HepG2 (cell line): ENCODE results near the gene TUBGCP4. TPM values are rescaled to one million over a fixed set of nuclear protein-coding genes. Genes with fewer than 3 reads are reported as not detected.

Source experiments
- AKAP8 ChIP-seq: sonication (generic); formaldehyde crosslinking; IDR thresholded peaks from 2 replicates; pipeline ENCODE4 v1.5.1; 2020; ENCODE audit warnings: mild to moderate bottlenecking, missing genetic modification reagents
- BHLHE40 ChIP-seq: IDR thresholded peaks from 2 replicates; pipeline ENCODE4 v1.6.1; 2011; ENCODE audit warnings: low read length, improper control_type of control experiment
- KDM5B ChIP-seq: sonication (generic); formaldehyde crosslinking; IDR thresholded peaks from 2 replicates; pipeline ENCODE4 v1.4.0; 2020; ENCODE audit warnings: missing genetic modification reagents, mild to moderate bottlenecking, borderline replicate concordance
- NR3C1 ChIP-seq: sonication (generic); formaldehyde crosslinking; IDR thresholded peaks from 2 replicates; pipeline ENCODE4 v1.4.0; 2020; ENCODE audit warnings: missing genetic modification reagents
- SATB2 ChIP-seq: sonication (generic); formaldehyde crosslinking; IDR thresholded peaks from 2 replicates; pipeline ENCODE4 v1.5.0; 2020; ENCODE audit warnings: missing genetic modification reagents
- ZFY ChIP-seq: sonication (generic); formaldehyde crosslinking; IDR thresholded peaks from 2 replicates; pipeline ENCODE4 v1.4.0; 2020; ENCODE audit warnings: missing genetic modification reagents
- ZNF263 ChIP-seq: sonication (generic); formaldehyde crosslinking; IDR thresholded peaks from 2 replicates; pipeline ENCODE4 v1.4.0; 2020; ENCODE audit warnings: missing genetic modification reagents
- ZNF446 ChIP-seq: sonication (generic); formaldehyde crosslinking; IDR thresholded peaks from 2 replicates; pipeline ENCODE4 v1.5.0; 2020; ENCODE audit warnings: mild to moderate bottlenecking, missing genetic modification reagents
- ZNF562 ChIP-seq: sonication (generic); formaldehyde crosslinking; IDR thresholded peaks from 2 replicates; pipeline ENCODE4 v1.8.0; 2022; ENCODE audit warnings: missing genetic modification reagents, borderline replicate concordance
- ZNF569 ChIP-seq: sonication (generic); formaldehyde crosslinking; IDR thresholded peaks from 2 replicates; pipeline ENCODE4 v1.5.0; 2020; ENCODE audit warnings: mild to moderate bottlenecking, missing genetic modification reagents, moderate library complexity, borderline replicate concordance
- ZNF747 ChIP-seq: sonication (generic); formaldehyde crosslinking; IDR thresholded peaks from 2 replicates; pipeline ENCODE4 v1.8.1; 2023; ENCODE audit warnings: missing genetic modification reagents, mild to moderate bottlenecking, borderline replicate concordance
- ZZZ3 ChIP-seq: sonication (generic); formaldehyde crosslinking; IDR thresholded peaks from 2 replicates; pipeline ENCODE4 v1.4.0; 2020; ENCODE audit warnings: missing genetic modification reagents, mild to moderate bottlenecking, borderline replicate concordance
- polyA plus RNA-seq, 8 experiments: library from polyadenylated mRNA; depleted of rRNA in 3 of 8; stranded (reverse) in 7 of 8; unstranded in 1 of 8; fragments of >200 nt; fragmentation: Illumina TruSeq in 4 of 8; extraction: Trizol in 4 of 8; gene quantifications; 2 replicates each; pipeline versions ENCODE4 v1.2.1 to v1.2.3, GENCODE V29; 2011 to 2016; ENCODE audit warnings: low read depth in 4 of 8, missing spikeins in 1 of 8, mixed read lengths in 1 of 8; ENCODE audit not compliant: insufficient read depth in 1 of 8
- total RNA-seq, 5 experiments: library from RNA; depleted of rRNA; stranded (reverse); fragments of >200 nt; fragmentation: Illumina TruSeq; extraction: Trizol; gene quantifications; 2 replicates each; pipeline ENCODE4 v1.2.3, GENCODE V29; 2016; ENCODE audit warnings: low read depth in 1 of 5
- TF ChIP-seq, protein P1 (sequence below): sonication (generic); formaldehyde crosslinking; conservative IDR thresholded peaks from 2 replicates; pipeline ENCODE4 v1.8.1; 2023; ENCODE audit warnings: missing genetic modification reagents
- TF ChIP-seq, protein P2 (sequence below): sonication (generic); formaldehyde crosslinking; IDR thresholded peaks from 2 replicates; pipeline ENCODE4 v1.4.0; 2020; ENCODE audit warnings: missing genetic modification reagents
- TF ChIP-seq, protein P3 (sequence below), 2 experiments: IDR thresholded peaks; 2 replicates each; pipeline ENCODE4 v1.6.1; 2011 to 2012; ENCODE audit warnings: low read length in 2 of 2, borderline replicate concordance in 1 of 2, low read depth in 1 of 2, mild to moderate bottlenecking in 1 of 2, moderate library complexity in 1 of 2
- TF ChIP-seq, protein P4 (sequence below), 2 experiments: sonication (generic) in 1 of 2; formaldehyde crosslinking in 1 of 2; IDR thresholded peaks; 2 replicates each; pipeline versions ENCODE4 v1.4.0 to v1.6.1; 2016 to 2020; ENCODE audit warnings: borderline replicate concordance in 1 of 2, low read depth in 1 of 2, mild to moderate bottlenecking in 1 of 2, missing genetic modification reagents in 1 of 2
- TF ChIP-seq, protein P5 (sequence below): sonication (generic); formaldehyde crosslinking; IDR thresholded peaks from 2 replicates; pipeline ENCODE4 v1.4.0; 2020; ENCODE audit warnings: missing genetic modification reagents

Gene TUBGCP4
- total and polyA plus RNA-seq, 2 of the 13 experiments (the other 11 are each of a cell fraction or from before 2014, with no cell fraction given): 15.0 to 20.5 TPM

DNA sequence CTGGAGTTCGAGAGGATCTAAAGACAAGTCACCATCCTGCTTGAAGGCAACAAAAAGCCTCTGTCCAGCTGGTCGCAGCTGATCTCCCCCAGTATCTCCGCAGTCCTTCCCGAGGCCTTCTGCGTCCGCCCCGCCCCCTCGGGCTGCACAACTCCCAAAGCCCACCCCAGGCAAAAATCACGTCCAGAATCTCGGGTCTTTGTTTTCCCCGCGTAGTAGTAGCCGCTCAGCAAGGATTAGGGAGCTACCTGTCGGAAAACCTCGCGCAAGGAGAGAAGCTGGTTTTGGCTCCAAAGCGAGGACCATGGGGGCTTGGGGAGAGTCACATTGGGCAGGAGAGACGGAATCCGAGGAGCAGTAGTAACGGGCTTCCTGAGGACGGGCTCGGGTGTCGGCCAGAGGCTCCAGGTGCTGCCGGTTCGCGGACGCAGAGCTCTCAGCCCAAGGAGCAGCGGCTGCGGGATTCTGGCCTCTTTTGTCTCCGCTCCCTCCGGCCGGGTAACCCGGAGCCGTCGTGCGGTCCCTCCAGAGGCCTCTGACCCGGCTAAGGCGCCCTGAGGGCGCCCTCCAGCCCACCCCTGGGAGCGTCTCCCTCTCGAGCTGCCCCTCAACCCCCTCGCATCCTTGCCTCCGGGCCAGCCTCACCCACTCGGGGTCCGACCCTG lies 459 bp upstream of the TUBGCP4 start (continued):
- TF ChIP-seq, protein P1, sequence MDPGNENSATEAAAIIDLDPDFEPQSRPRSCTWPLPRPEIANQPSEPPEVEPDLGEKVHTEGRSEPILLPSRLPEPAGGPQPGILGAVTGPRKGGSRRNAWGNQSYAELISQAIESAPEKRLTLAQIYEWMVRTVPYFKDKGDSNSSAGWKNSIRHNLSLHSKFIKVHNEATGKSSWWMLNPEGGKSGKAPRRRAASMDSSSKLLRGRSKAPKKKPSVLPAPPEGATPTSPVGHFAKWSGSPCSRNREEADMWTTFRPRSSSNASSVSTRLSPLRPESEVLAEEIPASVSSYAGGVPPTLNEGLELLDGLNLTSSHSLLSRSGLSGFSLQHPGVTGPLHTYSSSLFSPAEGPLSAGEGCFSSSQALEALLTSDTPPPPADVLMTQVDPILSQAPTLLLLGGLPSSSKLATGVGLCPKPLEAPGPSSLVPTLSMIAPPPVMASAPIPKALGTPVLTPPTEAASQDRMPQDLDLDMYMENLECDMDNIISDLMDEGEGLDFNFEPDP (CRISPR knock-in tag): no peak
- TF ChIP-seq ZNF747 (CRISPR knock-in tag) (no peak), AKAP8 (CRISPR knock-in tag) (no peak), ZNF263 (CRISPR knock-in tag) (no peak), NR3C1 (no peak), ZFY (CRISPR knock-in tag) (peak; percentile 75; the same call in 1 of the 2 replicates), ZZZ3 (CRISPR knock-in tag) (no peak), KDM5B (CRISPR knock-in tag) (no peak), ZNF446 (CRISPR knock-in tag) (0 out of 2 replicates have a peak, but pooled peaks have one; percentile 27), BHLHE40 (no peak), ZNF569 (no peak), SATB2 (CRISPR knock-in tag) (0 out of 2 replicates have a peak, but pooled peaks have one; percentile 44), ZNF562 (no peak)
- TF ChIP-seq, protein P2, sequence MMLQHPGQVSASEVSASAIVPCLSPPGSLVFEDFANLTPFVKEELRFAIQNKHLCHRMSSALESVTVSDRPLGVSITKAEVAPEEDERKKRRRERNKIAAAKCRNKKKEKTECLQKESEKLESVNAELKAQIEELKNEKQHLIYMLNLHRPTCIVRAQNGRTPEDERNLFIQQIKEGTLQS (CRISPR knock-in tag): no peak
- TF ChIP-seq, protein P3, sequence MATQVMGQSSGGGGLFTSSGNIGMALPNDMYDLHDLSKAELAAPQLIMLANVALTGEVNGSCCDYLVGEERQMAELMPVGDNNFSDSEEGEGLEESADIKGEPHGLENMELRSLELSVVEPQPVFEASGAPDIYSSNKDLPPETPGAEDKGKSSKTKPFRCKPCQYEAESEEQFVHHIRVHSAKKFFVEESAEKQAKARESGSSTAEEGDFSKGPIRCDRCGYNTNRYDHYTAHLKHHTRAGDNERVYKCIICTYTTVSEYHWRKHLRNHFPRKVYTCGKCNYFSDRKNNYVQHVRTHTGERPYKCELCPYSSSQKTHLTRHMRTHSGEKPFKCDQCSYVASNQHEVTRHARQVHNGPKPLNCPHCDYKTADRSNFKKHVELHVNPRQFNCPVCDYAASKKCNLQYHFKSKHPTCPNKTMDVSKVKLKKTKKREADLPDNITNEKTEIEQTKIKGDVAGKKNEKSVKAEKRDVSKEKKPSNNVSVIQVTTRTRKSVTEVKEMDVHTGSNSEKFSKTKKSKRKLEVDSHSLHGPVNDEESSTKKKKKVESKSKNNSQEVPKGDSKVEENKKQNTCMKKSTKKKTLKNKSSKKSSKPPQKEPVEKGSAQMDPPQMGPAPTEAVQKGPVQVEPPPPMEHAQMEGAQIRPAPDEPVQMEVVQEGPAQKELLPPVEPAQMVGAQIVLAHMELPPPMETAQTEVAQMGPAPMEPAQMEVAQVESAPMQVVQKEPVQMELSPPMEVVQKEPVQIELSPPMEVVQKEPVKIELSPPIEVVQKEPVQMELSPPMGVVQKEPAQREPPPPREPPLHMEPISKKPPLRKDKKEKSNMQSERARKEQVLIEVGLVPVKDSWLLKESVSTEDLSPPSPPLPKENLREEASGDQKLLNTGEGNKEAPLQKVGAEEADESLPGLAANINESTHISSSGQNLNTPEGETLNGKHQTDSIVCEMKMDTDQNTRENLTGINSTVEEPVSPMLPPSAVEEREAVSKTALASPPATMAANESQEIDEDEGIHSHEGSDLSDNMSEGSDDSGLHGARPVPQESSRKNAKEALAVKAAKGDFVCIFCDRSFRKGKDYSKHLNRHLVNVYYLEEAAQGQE (IDR thresholded peaks at IDR 0.05; ENCODE audit: borderline replicate concordance in 1 of 2, low read depth in 1 of 2, low read length in 2 of 2): peak; percentile 30 to 84
- TF ChIP-seq, protein P4, sequence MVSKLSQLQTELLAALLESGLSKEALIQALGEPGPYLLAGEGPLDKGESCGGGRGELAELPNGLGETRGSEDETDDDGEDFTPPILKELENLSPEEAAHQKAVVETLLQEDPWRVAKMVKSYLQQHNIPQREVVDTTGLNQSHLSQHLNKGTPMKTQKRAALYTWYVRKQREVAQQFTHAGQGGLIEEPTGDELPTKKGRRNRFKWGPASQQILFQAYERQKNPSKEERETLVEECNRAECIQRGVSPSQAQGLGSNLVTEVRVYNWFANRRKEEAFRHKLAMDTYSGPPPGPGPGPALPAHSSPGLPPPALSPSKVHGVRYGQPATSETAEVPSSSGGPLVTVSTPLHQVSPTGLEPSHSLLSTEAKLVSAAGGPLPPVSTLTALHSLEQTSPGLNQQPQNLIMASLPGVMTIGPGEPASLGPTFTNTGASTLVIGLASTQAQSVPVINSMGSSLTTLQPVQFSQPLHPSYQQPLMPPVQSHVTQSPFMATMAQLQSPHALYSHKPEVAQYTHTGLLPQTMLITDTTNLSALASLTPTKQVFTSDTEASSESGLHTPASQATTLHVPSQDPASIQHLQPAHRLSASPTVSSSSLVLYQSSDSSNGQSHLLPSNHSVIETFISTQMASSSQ (IDR thresholded peaks at IDR 0.05; ENCODE audit: low read depth): no peak
- TF ChIP-seq, protein P4 (CRISPR knock-in tag; IDR thresholded peaks at IDR 0.05; ENCODE audit: borderline replicate concordance): no peak
- TF ChIP-seq, protein P5, sequence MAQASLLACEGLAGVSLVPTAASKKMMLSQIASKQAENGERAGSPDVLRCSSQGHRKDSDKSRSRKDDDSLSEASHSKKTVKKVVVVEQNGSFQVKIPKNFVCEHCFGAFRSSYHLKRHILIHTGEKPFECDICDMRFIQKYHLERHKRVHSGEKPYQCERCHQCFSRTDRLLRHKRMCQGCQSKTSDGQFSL (CRISPR knock-in tag): no peak
